CD4-positive, CD25-positive, alpha-beta regulatory T cell (primary cell): ENCODE data around the gene BAZ2B. TPM values are rescaled to one million over a fixed set of nuclear protein-coding genes. Genes with fewer than 3 reads are reported as not detected.

Experiments used
- ATAC-seq, 2 donors: fragments of 150-1000 bp; cut with Tn5 transposase; one replicate each; pipeline ENCODE4 v1.10.0; 2021; ENCODE audit warnings: low read depth in 2 of 2, moderate number of reproducible peaks in 2 of 2, moderate library complexity in 1 of 2
- DNase-seq, 3 donors: peaks; one replicate each; pipeline versions ENCODE4 v3.0.0 to v3.0.0-alpha.2; 2012 to 2022; ENCODE audit warnings: mixed read lengths in 1 of 3
- H3K27ac ChIP-seq: one replicate; pipeline ENCODE4 v1.7.0; 2013; ENCODE audit warnings: mild to moderate bottlenecking, low read length; ENCODE audit not compliant: insufficient read depth, poor library complexity, severe bottlenecking
- H3K27me3 ChIP-seq: one replicate; pipeline ENCODE4 v1.7.0; 2013; ENCODE audit warnings: low read length; ENCODE audit not compliant: control insufficient read depth, insufficient read depth
- H3K36me3 ChIP-seq: one replicate; pipeline ENCODE4 v1.7.0; 2013; ENCODE audit warnings: mild to moderate bottlenecking, low read length, moderate library complexity; ENCODE audit not compliant: control insufficient read depth, insufficient read depth
- H3K4me1 ChIP-seq: 2 replicates; pipeline ENCODE4 v1.7.0; 2013; ENCODE audit warnings: mild to moderate bottlenecking, low read length; ENCODE audit not compliant: insufficient read depth, control insufficient read depth, poor library complexity, severe bottlenecking
- H3K4me3 ChIP-seq: one replicate; pipeline ENCODE4 v1.7.0; 2013; ENCODE audit warnings: low read depth, mild to moderate bottlenecking, low read length, moderate library complexity
- H3K9me3 ChIP-seq, 2 experiments: 1 replicate in 1 of 2; 2 replicates in 1 of 2; pipeline ENCODE4 v1.7.0; 2013; ENCODE audit warnings: low read length in 2 of 2, mild to moderate bottlenecking in 1 of 2, moderate library complexity in 1 of 2; ENCODE audit not compliant: control insufficient read depth in 2 of 2
- H3K27ac Mint-ChIP-seq, 3 donors: one replicate each; pipeline ENCODE4 v1.8.0; 2020 to 2022; ENCODE audit warnings: mild to moderate bottlenecking in 3 of 3, mixed read lengths in 3 of 3, moderate library complexity in 2 of 3
- H3K27me3 Mint-ChIP-seq: one replicate; pipeline ENCODE4 v1.8.0; 2022; ENCODE audit warnings: mild to moderate bottlenecking, mixed read lengths
- H3K36me3 Mint-ChIP-seq: one replicate; pipeline ENCODE4 v1.8.0; 2020; ENCODE audit warnings: mixed read lengths
- H3K4me1 Mint-ChIP-seq, 4 donors: one replicate each; pipeline ENCODE4 v1.8.0; 2020 to 2022; ENCODE audit warnings: mixed read lengths in 4 of 4, mild to moderate bottlenecking in 1 of 4
- H3K4me3 Mint-ChIP-seq, 4 donors: one replicate each; pipeline ENCODE4 v1.8.0; 2020 to 2022; ENCODE audit warnings: mild to moderate bottlenecking in 4 of 4, mixed read lengths in 4 of 4, moderate library complexity in 3 of 4
- H3K9me3 Mint-ChIP-seq, 7 donors: one replicate each; pipeline ENCODE4 v1.8.0; 2020 to 2022; ENCODE audit warnings: mixed read lengths in 7 of 7, mild to moderate bottlenecking in 3 of 7, moderate library complexity in 2 of 7
- polyA plus RNA-seq, 4 donors: library from polyadenylated mRNA; unstranded; fragments of 300-500 nt; fragmentation: Illumina TruSeq; gene quantifications; one replicate each; pipeline ENCODE4 v1.2.3, GENCODE V29; 2021
- total RNA-seq: library from RNA; stranded (reverse); gene quantifications from one replicate; pipeline ENCODE4 v1.2.3, GENCODE V29; 2022

Gene BAZ2B
- total and polyA plus RNA-seq, 5 donors from 2014 or later: 7.8 to 39.6 (median 9.6) TPM

DNA sequence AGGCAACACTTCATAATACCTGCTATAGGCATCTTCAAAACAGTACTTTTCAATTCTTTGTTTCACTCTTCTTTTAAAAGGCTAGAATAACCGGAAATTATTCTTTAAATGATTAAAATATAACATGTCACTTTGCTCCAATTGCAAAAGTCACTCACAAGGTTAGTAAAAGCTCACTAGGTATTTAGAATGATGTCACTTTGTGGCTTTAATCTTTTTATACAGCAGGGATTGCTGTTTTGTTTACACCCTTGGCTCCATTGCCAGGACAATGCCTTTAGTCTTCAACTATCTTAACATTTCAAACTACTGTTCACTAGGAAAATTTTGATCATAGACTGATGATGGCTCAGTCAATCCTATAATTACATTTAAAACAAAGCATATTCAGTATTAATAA lies 157.1 kb downstream of the BAZ2B start:
- Mint-ChIP-seq H3K27ac (peak overlapping the region in 1 of 3 donors; percentile 39), H3K9me3 (peaks cover 0 to 3% (median 0%) of the 10 kb centered on the region in 7 donors), H3K36me3 (peaks cover 7% of the 10 kb centered on the region), H3K27me3 (no peaks in the 10 kb centered on the region), H3K4me3 (no peak overlapping the region), H3K4me1 (peaks cover 29 to 42% (median 38%) of the 10 kb centered on the region in 4 donors)
- Histone ChIP-seq H3K9me3 (no peaks in the 10 kb centered on the region), H3K4me1 (peaks cover 25% of the 10 kb centered on the region), H3K36me3 (no peaks in the 10 kb centered on the region), H3K4me3 (no peak overlapping the region), H3K27ac (no peak overlapping the region), H3K27me3 (no peaks in the 10 kb centered on the region)
- DNase-seq: no peak
- no peak for ATAC-seq

GRCh38 chr2:159457589-159457988 lies 158.8 kb downstream of the BAZ2B start:
- Mint-ChIP-seq H3K4me3 (peak overlapping the region in 3 of 4 donors; percentile 3 to 12 (median 9)), H3K9me3 (peaks cover 0 to 3% (median 0%) of the 10 kb centered on the region in 7 donors), H3K4me1 (peaks cover 29 to 42% (median 38%) of the 10 kb centered on the region in 4 donors), H3K27me3 (no peaks in the 10 kb centered on the region), H3K36me3 (peaks cover 5% of the 10 kb centered on the region), H3K27ac (peak overlapping the region; percentile 0 to 74 (median 26))
- Histone ChIP-seq H3K4me1 (peaks cover 25% of the 10 kb centered on the region), H3K27me3 (no peaks in the 10 kb centered on the region), H3K36me3 (no peaks in the 10 kb centered on the region), H3K4me3 (no peak overlapping the region), H3K27ac (no peak overlapping the region), H3K9me3 (no peaks in the 10 kb centered on the region)
- DNase-seq: peak in 1 of 3 donors; percentile 19
- no peak for ATAC-seq

GRCh38 chr2:159456500-159457426 lies 159.6 kb downstream of the BAZ2B start:
- peak overlapping the region; percentile 34 for H3K4me3 ChIP-seq
- Mint-ChIP-seq H3K9me3 (peaks cover 0 to 3% (median 0%) of the 10 kb centered on the region in 7 donors), H3K27ac (peak overlapping the region in 1 of 3 donors; percentile 74), H3K4me3 (peak overlapping the region in 3 of 4 donors; percentile 13 to 78 (median 49)), H3K4me1 (peaks cover 26 to 38% (median 35%) of the 10 kb centered on the region in 4 donors), H3K36me3 (peaks cover 5% of the 10 kb centered on the region), H3K27me3 (no peaks in the 10 kb centered on the region)
- H3K27ac ChIP-seq: no peak overlapping the region
- H3K4me1 ChIP-seq: peaks cover 25% of the 10 kb centered on the region
- DNase-seq (peak in 1 of 3 donors; percentile 12), ATAC-seq (no peak)
- no peaks in the 10 kb centered on the region for H3K27me3 ChIP-seq
- H3K9me3 ChIP-seq: no peaks in the 10 kb centered on the region
- H3K36me3 ChIP-seq: no peaks in the 10 kb centered on the region

- H3K9me3 Mint-ChIP-seq: peaks cover 0 to 3% (median 0%) of the 10 kb centered on the region in 7 donors
- Histone ChIP-seq H3K27ac (no peak overlapping the region), H3K4me3 (no peak overlapping the region), H3K9me3 (no peaks in the 10 kb centered on the region), H3K27me3 (no peaks in the 10 kb centered on the region), H3K36me3 (no peaks in the 10 kb centered on the region), H3K4me1 (peaks cover 25% of the 10 kb centered on the region)
- H3K4me1 Mint-ChIP-seq: peaks cover 24 to 38% (median 35%) of the 10 kb centered on the region in 4 donors
- H3K4me3 Mint-ChIP-seq: no peak overlapping the region
- peak in 2 of 3 donors; percentile 5 to 78 for DNase-seq
- H3K27ac Mint-ChIP-seq: no peak overlapping the region
- H3K36me3 Mint-ChIP-seq: peaks cover 5% of the 10 kb centered on the region
- ATAC-seq: peak; percentile 22 to 71
- no peaks in the 10 kb centered on the region for H3K27me3 Mint-ChIP-seq
Measured at GRCh38 chr2:159455330-159455918, 160.9 kb downstream of the BAZ2B start.

- no peak for ATAC-seq
- Mint-ChIP-seq H3K27ac (no peak overlapping the region), H3K4me1 (peaks cover 20 to 35% (median 30%) of the 10 kb centered on the region in 4 donors), H3K4me3 (no peak overlapping the region), H3K36me3 (peaks cover 5% of the 10 kb centered on the region), H3K27me3 (no peaks in the 10 kb centered on the region), H3K9me3 (peaks cover 0 to 3% (median 0%) of the 10 kb centered on the region in 7 donors)
- Histone ChIP-seq H3K4me3 (no peak overlapping the region), H3K9me3 (no peaks in the 10 kb centered on the region), H3K4me1 (peaks cover 25% of the 10 kb centered on the region), H3K36me3 (no peaks in the 10 kb centered on the region), H3K27me3 (no peaks in the 10 kb centered on the region), H3K27ac (no peak overlapping the region)
- no peak for DNase-seq
Measured at GRCh38 chr2:159454185-159454584, 162.2 kb downstream of the BAZ2B start.

GRCh38 chr2:159450180-159450579 lies 166.2 kb downstream of the BAZ2B start:
- no peak overlapping the region for H3K4me3 ChIP-seq

GRCh38 chr2:159449504-159450124 lies 166.7 kb downstream of the BAZ2B start:
- no peak overlapping the region for H3K27ac ChIP-seq
- Mint-ChIP-seq H3K27me3 (no peaks in the 10 kb centered on the region), H3K4me1 (peaks cover 0 to 10% (median 0%) of the 10 kb centered on the region in 4 donors), H3K27ac (no peak overlapping the region), H3K36me3 (peaks cover 29% of the 10 kb centered on the region), H3K4me3 (no peak overlapping the region), H3K9me3 (peaks cover 0 to 2% (median 0%) of the 10 kb centered on the region in 7 donors)
- no peaks in the 10 kb centered on the region for H3K9me3 ChIP-seq
- peaks cover 32% of the 10 kb centered on the region for H3K36me3 ChIP-seq
- H3K4me1 ChIP-seq: no peaks in the 10 kb centered on the region
- no peaks in the 10 kb centered on the region for H3K27me3 ChIP-seq
- DNase-seq (no peak), ATAC-seq (no peak)
- no peak overlapping the region for H3K4me3 ChIP-seq

More at GRCh38 chr2:159450180-159450579, 166.2 kb downstream of the BAZ2B start:
- no peaks in the 10 kb centered on the region for H3K27me3 ChIP-seq
- no peak overlapping the region for H3K27ac ChIP-seq
- Mint-ChIP-seq H3K27ac (no peak overlapping the region), H3K4me1 (peaks cover under 1 to 8% (median 1%) of the 10 kb centered on the region in 4 donors), H3K36me3 (peaks cover 24% of the 10 kb centered on the region), H3K9me3 (peaks cover 0 to 2% (median 0%) of the 10 kb centered on the region in 7 donors), H3K27me3 (no peaks in the 10 kb centered on the region), H3K4me3 (no peak overlapping the region)
- ATAC-seq (no peak), DNase-seq (no peak)
- H3K4me1 ChIP-seq: peaks cover under 1% of the 10 kb centered on the region
- peaks cover 27% of the 10 kb centered on the region for H3K36me3 ChIP-seq
- no peaks in the 10 kb centered on the region for H3K9me3 ChIP-seq
